GM12891 (cell line): Measurements from ENCODE around the gene VARS2.

ENCODE experiments used
- DNase-seq: peaks from one replicate; pipeline ENCODE4 v3.0.0; 2011; ENCODE audit warnings: low spot score; ENCODE audit not compliant: insufficient read length
- FAIRE-seq: peaks from 2 replicates; lab custom pipeline; 2011; peaks lifted over from hg19 to GRCh38; lab: Jason Lieb, UNC
- PAX5 ChIP-seq: IDR thresholded peaks from 2 replicates; pipeline ENCODE4 v1.6.1; 2011; ENCODE audit warnings: low read length, moderate library complexity, mild to moderate bottlenecking; ENCODE audit not compliant: insufficient read depth, severe bottlenecking
- POLR2A ChIP-seq: IDR thresholded peaks from 2 replicates; pipeline ENCODE4 v1.6.1; 2011; ENCODE audit warnings: low read depth, low read length, control low read depth
- POLR2AphosphoS5 ChIP-seq: IDR thresholded peaks from 2 replicates; pipeline ENCODE4 v1.6.1; 2011; ENCODE audit warnings: low read depth, low read length, control low read depth
- POU2F2 ChIP-seq: IDR thresholded peaks from 2 replicates; pipeline ENCODE4 v1.6.1; 2011; ENCODE audit warnings: low read depth, mild to moderate bottlenecking, control low read depth, low read length, moderate library complexity
- SPI1 ChIP-seq: IDR thresholded peaks from 2 replicates; pipeline ENCODE4 v1.6.1; 2011; ENCODE audit warnings: low read depth, low read length, control low read depth
- TAF1 ChIP-seq: IDR thresholded peaks from 2 replicates; pipeline ENCODE4 v1.6.1; 2011; ENCODE audit warnings: low read depth, low read length, control low read depth

Gene VARS2

GRCh38 chr6:30877419-30878262 lies 36.4 kb upstream of the VARS2 start:
- TF ChIP-seq SPI1 = no peak
- TF ChIP-seq POLR2A = no peak
- no peak for TF ChIP-seq POLR2AphosphoS5
- no peak for TF ChIP-seq PAX5
- no peak for TF ChIP-seq TAF1
- TF ChIP-seq POU2F2 = no peak
- no peak for DNase-seq

DNA sequence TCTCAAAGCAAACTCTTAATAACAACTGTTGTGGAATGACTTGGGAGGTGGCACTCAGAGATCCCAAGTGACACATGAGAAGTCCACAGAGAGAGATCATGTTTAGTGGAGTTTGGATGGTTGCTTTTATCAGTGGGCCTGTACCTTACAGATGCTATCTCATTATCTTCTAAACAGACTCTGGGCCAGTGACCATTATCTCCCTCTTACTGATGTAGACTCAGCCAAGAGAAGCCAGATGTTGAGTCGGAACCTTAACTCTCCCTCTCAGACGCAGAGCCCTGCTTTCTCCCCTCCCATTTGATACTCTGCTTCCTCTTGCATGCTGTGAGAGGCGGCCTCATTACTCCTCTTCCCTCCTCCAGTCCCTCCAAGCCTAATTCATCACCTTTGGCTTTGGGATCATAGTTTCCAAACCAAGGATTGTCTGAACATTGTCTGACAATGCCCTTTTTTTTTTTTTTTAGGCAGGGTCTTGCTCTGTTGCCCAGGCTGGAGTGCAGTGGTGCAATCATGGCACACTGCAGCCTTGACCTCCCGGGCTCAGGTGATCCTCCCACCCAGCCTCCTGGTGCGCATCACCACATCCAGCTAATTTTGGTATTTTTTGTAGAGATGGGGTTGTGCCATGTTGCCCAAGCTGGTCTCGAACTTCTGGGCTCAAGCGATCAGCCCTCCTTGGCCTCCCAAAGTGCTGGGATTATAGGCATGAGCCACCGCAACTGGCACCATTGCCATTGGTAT lies 34.2 kb upstream of the VARS2 start:
- no peak for FAIRE-seq
- TF ChIP-seq SPI1 (no peak), POLR2A (no peak), POLR2AphosphoS5 (no peak), POU2F2 (no peak), PAX5 (no peak), TAF1 (no peak)
- no peak for DNase-seq

More at GRCh38 chr6:30877419-30878262, 36.4 kb upstream of the VARS2 start:
- FAIRE-seq = peak; percentile 9

GRCh38 chr6:30880698-30881252 lies 33.3 kb upstream of the VARS2 start:
- FAIRE-seq (no peak), DNase-seq (no peak)
- TF ChIP-seq POLR2AphosphoS5 = no peak

DNA sequence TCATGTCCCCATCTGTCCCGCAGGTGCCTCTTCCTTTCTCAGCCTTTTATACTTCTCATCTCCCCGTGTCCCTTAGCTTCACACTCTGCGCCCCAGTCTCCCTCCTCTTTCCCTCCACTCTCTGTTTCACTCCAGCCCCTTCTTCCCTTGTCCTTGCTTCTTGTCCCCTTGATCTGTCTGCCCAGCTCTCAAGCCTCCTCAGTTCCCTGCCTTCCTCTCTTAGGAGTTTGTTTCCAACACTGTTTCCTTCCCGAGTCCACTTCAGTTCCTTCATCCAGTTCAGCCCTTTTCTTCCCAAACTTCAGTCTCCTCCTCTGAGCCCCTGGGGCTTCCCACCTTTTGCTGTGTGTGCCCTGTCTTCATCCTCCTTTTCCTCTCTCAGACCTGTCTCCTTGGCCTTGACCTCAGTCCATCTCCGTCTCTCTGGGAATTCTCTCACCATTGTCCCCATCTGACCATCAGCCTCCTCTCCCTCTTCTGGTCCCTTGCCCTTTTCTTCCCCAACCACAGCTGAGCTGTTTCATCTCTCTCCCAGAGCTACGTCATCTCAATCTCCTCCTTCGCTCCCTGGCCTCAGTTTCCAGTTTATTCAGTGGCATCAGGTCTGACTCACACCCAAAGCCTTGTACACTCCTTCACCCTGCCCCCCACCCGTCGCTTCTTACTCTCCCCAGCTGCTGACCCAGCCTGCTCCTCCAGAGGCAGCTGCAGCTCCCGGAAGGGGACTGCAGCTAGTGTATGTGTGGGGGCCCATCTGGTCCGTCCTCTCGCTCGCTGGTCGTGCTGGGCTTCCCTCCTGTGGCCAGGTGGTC lies 32.4 kb upstream of the VARS2 start:
- DNase-seq = no peak
- TF ChIP-seq SPI1 (no peak), POU2F2 (no peak), PAX5 (no peak), POLR2A (no peak), TAF1 (no peak), POLR2AphosphoS5 (no peak)
- FAIRE-seq = no peak

- FAIRE-seq = no peak
- DNase-seq = no peak
- no peak for TF ChIP-seq TAF1
- no peak for TF ChIP-seq PAX5
- TF ChIP-seq SPI1 = no peak
- no peak for TF ChIP-seq POLR2AphosphoS5
- no peak for TF ChIP-seq POLR2A
These were observed 31.8 kb upstream of the VARS2 start for GRCh38 chr6:30882204-30882758.

DNA sequence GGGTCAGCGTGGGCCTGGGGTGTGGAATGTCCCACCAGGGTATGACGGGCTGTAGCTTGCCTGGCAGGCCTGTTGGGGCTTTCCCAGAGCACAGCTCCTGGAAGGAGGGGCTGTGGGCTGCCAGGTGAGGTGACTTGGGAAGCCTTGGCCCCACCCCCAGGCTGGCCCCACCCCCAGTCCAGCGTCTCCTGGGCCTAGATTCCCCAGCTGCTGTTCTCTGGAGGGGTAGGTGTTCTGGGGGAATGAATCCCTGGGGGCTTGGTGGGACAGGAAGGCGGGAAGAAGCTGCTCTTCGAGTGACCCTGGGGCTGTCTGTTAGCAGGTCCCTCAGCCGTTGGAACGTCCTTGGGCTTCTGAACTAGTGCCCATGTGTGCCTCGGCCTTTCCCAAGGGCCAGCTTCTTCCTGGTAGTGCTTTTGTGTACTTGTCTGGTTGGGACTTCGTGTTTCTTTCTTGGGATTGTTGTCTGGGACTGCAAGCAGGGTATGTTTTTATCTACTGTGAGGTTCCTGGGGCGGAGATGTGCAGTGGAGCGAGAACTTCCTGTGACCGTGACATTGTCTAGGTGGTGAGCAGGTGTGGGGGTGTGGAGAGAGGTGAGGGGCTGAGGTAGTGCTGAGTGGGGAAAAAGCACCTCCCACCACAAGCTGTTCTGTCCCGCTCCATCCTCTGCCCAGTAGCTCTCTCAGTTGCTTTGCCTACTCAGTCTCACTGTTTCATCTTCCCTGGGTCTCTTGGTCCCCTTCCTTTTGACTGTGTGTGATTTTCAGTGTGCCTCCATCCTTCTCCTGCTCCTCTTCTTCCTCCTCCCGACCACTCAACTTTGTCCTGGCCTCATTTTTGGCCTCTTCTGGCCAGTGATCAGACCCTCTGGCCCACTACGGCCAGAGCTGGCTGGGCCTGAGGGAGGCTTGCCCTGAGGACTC lies 31.0 kb upstream of the VARS2 start:
- peak; percentile 62 for DNase-seq
- FAIRE-seq = peak; percentile 69
- TF ChIP-seq TAF1 = no peak
- TF ChIP-seq PAX5 = peak; percentile 45

- no peak for FAIRE-seq
- DNase-seq = peak; percentile 77
- TF ChIP-seq POU2F2 (no peak), POLR2AphosphoS5 (no peak), SPI1 (peak; percentile 66; the same call in 1 of the 2 replicates), POLR2A (no peak)
These were observed 30.1 kb upstream of the VARS2 start, which contains the start of gene DDR1 for GRCh38 chr6:30883685-30884520. DDR1 (plus strand) TSS chr6:30884519; CDS start chr6:30888730, 4,211 bp downstream.
